HepG2 (cell line): ENCODE measurements around the gene CDT1. TPM values are rescaled to one million over a fixed set of nuclear protein-coding genes. Genes with fewer than 3 reads are reported as not detected.

Source experiments
- ATF4 ChIP-seq, 2 experiments: fragments of 450-650 bp in 1 of 2; sonication (generic) in 1 of 2; formaldehyde crosslinking; IDR thresholded peaks; 2 replicates each; pipeline versions ENCODE4 v1.5.0 to v1.8.0; 2020 to 2022; ENCODE audit warnings: mild to moderate bottlenecking in 1 of 2, missing genetic modification reagents in 1 of 2
- HIVEP1 ChIP-seq: sonication (generic); formaldehyde crosslinking; IDR thresholded peaks from 2 replicates; pipeline ENCODE4 v1.4.0; 2020; ENCODE audit warnings: mild to moderate bottlenecking, missing genetic modification reagents
- MAFF ChIP-seq: IDR thresholded peaks from 2 replicates; pipeline ENCODE4 v1.6.1; 2011; ENCODE audit warnings: low read depth, low read length, improper control_type of control experiment
- MTF1 ChIP-seq: sonication (generic); formaldehyde crosslinking; IDR thresholded peaks from 2 replicates; pipeline ENCODE4 v1.5.0; 2020; ENCODE audit warnings: missing genetic modification reagents
- NFE2 ChIP-seq: sonication (generic); formaldehyde crosslinking; IDR thresholded peaks from 2 replicates; pipeline ENCODE4 v1.4.0; 2020; ENCODE audit warnings: missing genetic modification reagents
- NR2F6 ChIP-seq, 2 experiments: IDR thresholded peaks; 2 replicates each; pipeline ENCODE4 v1.6.1; 2016; ENCODE audit warnings: antibody characterized with exemption in 1 of 2, mild to moderate bottlenecking in 1 of 2
- SP1 ChIP-seq, 2 experiments: fragments of 450-650 bp in 1 of 2; sonication (generic) in 1 of 2; formaldehyde crosslinking in 1 of 2; IDR thresholded peaks; 2 replicates each; pipeline versions ENCODE4 v1.4.0 to v1.6.1; 2016 to 2020; ENCODE audit warnings: missing genetic modification reagents in 1 of 2
- ZNF407 ChIP-seq: sonication (generic); formaldehyde crosslinking; IDR thresholded peaks from one replicate; pipeline ENCODE4 v1.5.1; 2020; ENCODE audit warnings: mild to moderate bottlenecking, missing genetic modification reagents; ENCODE audit errors: not compliant biosample characterization
- ZNF563 ChIP-seq: sonication (generic); formaldehyde crosslinking; IDR thresholded peaks from 2 replicates; pipeline ENCODE4 v1.8.0; 2022; ENCODE audit warnings: mild to moderate bottlenecking, moderate library complexity, missing genetic modification reagents
- ZNF770 ChIP-seq: sonication (generic); formaldehyde crosslinking; IDR thresholded peaks from 2 replicates; pipeline ENCODE4 v1.5.0; 2020; ENCODE audit warnings: mild to moderate bottlenecking, missing genetic modification reagents
- ZSCAN21 ChIP-seq: sonication (generic); formaldehyde crosslinking; IDR thresholded peaks from 2 replicates; pipeline ENCODE4 v1.8.0; 2022; ENCODE audit warnings: mild to moderate bottlenecking, missing genetic modification reagents, moderate library complexity, borderline replicate concordance
- polyA plus RNA-seq, 8 experiments: library from polyadenylated mRNA; depleted of rRNA in 3 of 8; stranded (reverse) in 7 of 8; unstranded in 1 of 8; fragments of >200 nt; fragmentation: Illumina TruSeq in 4 of 8; extraction: Trizol in 4 of 8; gene quantifications; 2 replicates each; pipeline versions ENCODE4 v1.2.1 to v1.2.3, GENCODE V29; 2011 to 2016; ENCODE audit warnings: low read depth in 4 of 8, missing spikeins in 1 of 8, mixed read lengths in 1 of 8; ENCODE audit not compliant: insufficient read depth in 1 of 8
- total RNA-seq, 5 experiments: library from RNA; depleted of rRNA; stranded (reverse); fragments of >200 nt; fragmentation: Illumina TruSeq; extraction: Trizol; gene quantifications; 2 replicates each; pipeline ENCODE4 v1.2.3, GENCODE V29; 2016; ENCODE audit warnings: low read depth in 1 of 5
- TF ChIP-seq, protein P1 (sequence below): sonication (generic); formaldehyde crosslinking; IDR thresholded peaks from 2 replicates; pipeline ENCODE4 v1.5.1; 2020; ENCODE audit warnings: mild to moderate bottlenecking, missing genetic modification reagents, moderate library complexity
- TF ChIP-seq, protein P2 (sequence below): IDR thresholded peaks from 2 replicates; pipeline ENCODE4 v1.6.1; 2016; ENCODE audit warnings: missing compliant biosample characterization, missing genetic modification reagents, borderline replicate concordance

The CDT1 gene
- total and polyA plus RNA-seq, 2 of the 13 experiments (the other 11 are each of a cell fraction or from before 2014, with no cell fraction given): 23.1 to 23.8 TPM

GRCh38 chr16:88804552-88805339 is 1.2 kb downstream of the CDT1 start (continued):
- TF ChIP-seq ZNF407: peak; percentile 16
- TF ChIP-seq ATF4 (CRISPR knock-in tag; IDR thresholded peaks at IDR 0.05): peak in 1 of 2 experiments; percentile 93; a peak in 2 of 4 replicates
- no peak for TF ChIP-seq NR2F6 (IDR thresholded peaks at IDR 0.05)
- TF ChIP-seq NR2F6 (CRISPR knock-in tag; IDR thresholded peaks at IDR 0.05): peak; percentile 33; the same call in 1 of the 2 replicates
- no peak for TF ChIP-seq ZNF770 (CRISPR knock-in tag)
- TF ChIP-seq NFE2 (CRISPR knock-in tag): no peak
- 0 out of 2 replicates have a peak, but pooled peaks have one; percentile 28 for TF ChIP-seq ZNF563 (CRISPR knock-in tag)
- TF ChIP-seq SP1 (IDR thresholded peaks at IDR 0.05): no peak
- TF ChIP-seq SP1 (CRISPR knock-in tag; IDR thresholded peaks at IDR 0.05): peak; percentile 63; the same call in 1 of the 2 replicates
- TF ChIP-seq, protein P1, sequence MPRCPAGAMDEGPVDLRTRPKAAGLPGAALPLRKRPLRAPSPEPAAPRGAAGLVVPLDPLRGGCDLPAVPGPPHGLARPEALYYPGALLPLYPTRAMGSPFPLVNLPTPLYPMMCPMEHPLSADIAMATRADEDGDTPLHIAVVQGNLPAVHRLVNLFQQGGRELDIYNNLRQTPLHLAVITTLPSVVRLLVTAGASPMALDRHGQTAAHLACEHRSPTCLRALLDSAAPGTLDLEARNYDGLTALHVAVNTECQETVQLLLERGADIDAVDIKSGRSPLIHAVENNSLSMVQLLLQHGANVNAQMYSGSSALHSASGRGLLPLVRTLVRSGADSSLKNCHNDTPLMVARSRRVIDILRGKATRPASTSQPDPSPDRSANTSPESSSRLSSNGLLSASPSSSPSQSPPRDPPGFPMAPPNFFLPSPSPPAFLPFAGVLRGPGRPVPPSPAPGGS (CRISPR knock-in tag): no peak
- no peak for TF ChIP-seq MAFF
- TF ChIP-seq, protein P2, sequence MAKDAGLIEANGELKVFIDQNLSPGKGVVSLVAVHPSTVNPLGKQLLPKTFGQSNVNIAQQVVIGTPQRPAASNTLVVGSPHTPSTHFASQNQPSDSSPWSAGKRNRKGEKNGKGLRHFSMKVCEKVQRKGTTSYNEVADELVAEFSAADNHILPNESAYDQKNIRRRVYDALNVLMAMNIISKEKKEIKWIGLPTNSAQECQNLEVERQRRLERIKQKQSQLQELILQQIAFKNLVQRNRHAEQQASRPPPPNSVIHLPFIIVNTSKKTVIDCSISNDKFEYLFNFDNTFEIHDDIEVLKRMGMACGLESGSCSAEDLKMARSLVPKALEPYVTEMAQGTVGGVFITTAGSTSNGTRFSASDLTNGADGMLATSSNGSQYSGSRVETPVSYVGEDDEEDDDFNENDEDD: peak; percentile 46; the same call in 1 of the 2 replicates
- no peak; the same call in 1 of the 2 replicates for TF ChIP-seq ZSCAN21 (CRISPR knock-in tag)
- no peak for TF ChIP-seq MTF1 (CRISPR knock-in tag)
- TF ChIP-seq HIVEP1: no peak; the same call in none of the 2 replicates
